Colonic mucosa (tissue), 4 donors: ENCODE results near the gene AGAP1. TPM values are rescaled to one million over a fixed set of nuclear protein-coding genes. Genes with fewer than 3 reads are reported as not detected.

Experiments used
- DNase-seq: peaks from one replicate; pipeline ENCODE4 v3.0.0-alpha.2; 2020
- H3K27ac ChIP-seq: fragments of 200-600 bp; one replicate; pipeline ENCODE4 v1.8.0; 2021
- H3K27me3 ChIP-seq: fragments of 200-600 bp; one replicate; pipeline ENCODE4 v1.8.0; 2021
- H3K36me3 ChIP-seq: fragments of 200-600 bp; one replicate; pipeline ENCODE4 v1.8.0; 2021
- H3K4me1 ChIP-seq: fragments of 200-600 bp; one replicate; pipeline ENCODE4 v1.8.0; 2021; ENCODE audit warnings: mild to moderate bottlenecking
- H3K4me3 ChIP-seq: fragments of 200-600 bp; one replicate; pipeline ENCODE4 v1.8.0; 2021
- H3K9ac ChIP-seq, 2 donors: one replicate each; pipeline ENCODE4 v1.7.0; 2013; ENCODE audit warnings: control low read depth in 2 of 2, low read depth in 2 of 2, low read length in 2 of 2
- H3K9me3 ChIP-seq: fragments of 200-600 bp; one replicate; pipeline ENCODE4 v1.8.0; 2021
- CTCF ChIP-seq: fragments of 200-600 bp; IDR thresholded peaks from one replicate; pipeline ENCODE4 v1.8.0; 2022; ENCODE audit warnings: antibody characterized with exemption, mild to moderate bottlenecking
- intact Hi-C: fragments of 100-400 bp; cut with DNase I; formaldehyde crosslinking; loops from one replicate; pipeline ENCODE4 v1.14.1; 2022
- total RNA-seq, 2 donors: library from RNA; stranded (reverse); fragmentation: NEBNext Ultra II Directional in 1 of 2; extraction: Animal tissue kit (Norgen Biotek cat#: 25700) in 1 of 2; gene quantifications; one replicate each; pipeline ENCODE4 v1.2.1, GENCODE V29; 2021
- donor health status: healthy.
- donor health status: DM: no; HTN: no; CAD: no.
- donor health status: DM: no; HTN: no; CAD: no.

The AGAP1 gene
- total RNA-seq, 2 donors from 2014 or later = 62.1 to 62.9 TPM

- no peak for TF ChIP-seq CTCF
- Histone ChIP-seq H3K4me1 (no peaks in the 10 kb centered on the region), H3K9me3 (no peaks in the 10 kb centered on the region), H3K9ac (no peak overlapping the region), H3K27ac (no peak overlapping the region), H3K27me3 (no peaks in the 10 kb centered on the region), H3K36me3 (no peaks in the 10 kb centered on the region), H3K4me3 (no peak overlapping the region)
- intact Hi-C loops = no loop called here
- no peak for DNase-seq
Observed at GRCh38 chr2:236040600-236041328, 546.9 kb downstream of the AGAP1 start.

- intact Hi-C loops = no loop called here
- H3K4me1 ChIP-seq = no peaks in the 10 kb centered on the region
- no peak for DNase-seq
- H3K9me3 ChIP-seq = no peaks in the 10 kb centered on the region
- no peak for TF ChIP-seq CTCF
- H3K4me3 ChIP-seq = no peak overlapping the region
- H3K9ac ChIP-seq = no peak overlapping the region
- H3K27me3 ChIP-seq = no peaks in the 10 kb centered on the region
- H3K27ac ChIP-seq = no peak overlapping the region
- no peaks in the 10 kb centered on the region for H3K36me3 ChIP-seq
Observed at GRCh38 chr2:236041616-236042015, 547.8 kb downstream of the AGAP1 start.

GRCh38 chr2:236042087-236042486 is 548.2 kb downstream of the AGAP1 start:
- Histone ChIP-seq H3K4me1 (no peaks in the 10 kb centered on the region), H3K27me3 (no peaks in the 10 kb centered on the region), H3K36me3 (no peaks in the 10 kb centered on the region), H3K27ac (no peak overlapping the region), H3K4me3 (no peak overlapping the region), H3K9ac (no peak overlapping the region), H3K9me3 (no peaks in the 10 kb centered on the region)
- intact Hi-C loops = no loop called here
- no peak for DNase-seq
- TF ChIP-seq CTCF = no peak

GRCh38 chr2:236044191-236044590 is 550.3 kb downstream of the AGAP1 start:
- TF ChIP-seq CTCF = no peak
- Histone ChIP-seq H3K36me3 (no peaks in the 10 kb centered on the region), H3K27ac (no peak overlapping the region), H3K9me3 (no peaks in the 10 kb centered on the region), H3K9ac (no peak overlapping the region), H3K4me1 (no peaks in the 10 kb centered on the region), H3K27me3 (no peaks in the 10 kb centered on the region), H3K4me3 (no peak overlapping the region)
- DNase-seq = no peak
- intact Hi-C loops = no loop called here

GRCh38 chr2:236045251-236046235 is 551.7 kb downstream of the AGAP1 start:
- H3K36me3 ChIP-seq = no peaks in the 10 kb centered on the region

More at GRCh38 chr2:236045251-236046235, 551.7 kb downstream of the AGAP1 start:
- intact Hi-C loops = no loop called here
- no peaks in the 10 kb centered on the region for H3K9me3 ChIP-seq
- H3K4me1 ChIP-seq = no peaks in the 10 kb centered on the region
- no peaks in the 10 kb centered on the region for H3K27me3 ChIP-seq
- no peak overlapping the region for H3K27ac ChIP-seq
- H3K4me3 ChIP-seq = no peak overlapping the region
- DNase-seq = no peak
- no peak overlapping the region for H3K9ac ChIP-seq
- no peak for TF ChIP-seq CTCF
